HG03060 (cell line): ENCODE data around the gene INTS7.

Experiments used
- ATAC-seq: cut with Tn5 transposase; IDR thresholded peaks from one replicate; pipeline ENCODE4 v1.9.1; 2021; ENCODE audit warnings: low read depth, moderate number of reproducible peaks; ENCODE audit not compliant: unreplicated experiment

INTS7 gene

DNA sequence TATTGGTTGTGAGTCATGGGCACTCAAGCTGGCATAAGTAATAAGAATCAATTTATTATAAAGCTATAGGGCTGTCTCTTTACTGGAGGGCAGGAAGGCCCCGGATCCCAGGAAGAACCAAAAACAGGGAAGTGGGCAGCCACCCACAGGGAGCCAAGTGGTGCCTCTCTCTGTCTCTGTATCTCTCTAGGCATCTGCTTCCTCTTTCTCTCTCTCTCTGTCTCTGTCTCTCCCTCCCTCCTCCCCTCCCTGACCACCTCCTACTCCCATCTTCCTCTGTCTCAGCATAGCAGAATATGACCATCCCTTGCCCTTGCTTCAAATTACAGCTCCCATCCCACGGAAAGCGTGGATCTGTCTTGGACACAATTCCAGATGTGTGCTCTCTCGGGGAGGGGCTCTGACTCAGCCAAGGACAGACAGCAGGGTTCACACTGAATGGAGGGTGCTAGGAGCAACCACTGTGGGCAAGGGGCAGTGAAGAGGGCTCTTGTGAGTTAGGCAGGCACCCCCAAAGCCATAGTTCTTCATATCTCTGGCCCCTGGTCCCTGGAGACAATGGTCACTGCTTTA is 124.4 kb downstream of the INTS7 start:
- no peak for ATAC-seq

DNA sequence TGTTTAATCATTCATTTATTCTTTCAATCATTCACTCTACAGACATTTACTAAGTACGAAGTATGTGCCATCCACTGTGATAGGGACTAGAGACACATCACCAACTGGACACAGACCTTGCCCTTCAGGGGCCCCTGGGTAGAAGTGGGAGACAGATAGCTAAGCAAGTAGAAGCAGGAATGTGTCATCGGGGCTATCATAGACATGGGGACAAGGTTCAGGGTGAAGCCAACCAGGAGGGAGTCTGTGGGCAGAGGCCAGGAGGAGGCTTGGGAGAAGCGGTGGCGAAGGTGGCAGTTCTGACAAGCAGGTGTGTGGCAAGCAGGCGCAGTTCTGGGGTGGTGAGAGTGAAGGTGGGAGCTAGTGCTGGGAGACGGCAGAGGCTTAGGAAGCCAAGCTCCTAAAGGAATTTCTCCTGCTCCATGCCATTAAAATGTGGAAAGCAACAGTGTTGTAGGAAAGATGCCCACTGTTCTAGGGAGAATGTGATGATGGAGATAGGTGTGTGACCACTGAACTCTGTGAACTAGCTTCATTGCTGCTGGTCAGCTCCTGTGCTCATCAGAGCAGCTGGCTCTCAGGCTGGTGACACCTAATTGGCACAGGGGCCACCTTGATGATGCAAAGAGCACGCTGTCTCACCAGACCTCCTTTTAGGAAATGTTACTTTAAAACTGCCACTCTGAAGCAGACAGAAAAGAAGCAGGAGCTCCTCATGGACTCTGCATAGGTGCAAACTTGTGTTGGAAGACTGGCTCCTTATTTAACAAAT is 125.1 kb downstream of the INTS7 start:
- ATAC-seq = no peak

DNA sequence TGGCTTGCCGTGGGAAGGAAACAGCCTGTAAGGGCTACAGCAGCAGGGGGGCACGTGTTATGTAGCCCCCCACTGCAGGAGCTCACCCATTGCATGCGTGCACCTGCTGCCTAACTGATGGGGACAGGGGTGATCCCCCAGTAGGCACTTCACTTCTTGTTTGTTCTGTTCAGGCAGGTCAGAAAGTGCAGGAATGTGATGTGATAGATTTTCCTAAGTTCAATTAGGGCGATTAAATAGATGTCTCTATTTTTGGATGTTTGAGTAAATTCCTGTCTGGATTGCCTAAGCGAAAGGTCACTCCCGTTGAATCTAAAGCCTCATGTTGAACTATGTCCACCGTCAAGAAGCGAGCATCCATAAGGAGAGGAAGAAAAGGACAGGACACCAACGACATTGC is 126.0 kb downstream of the INTS7 start:
- no peak for ATAC-seq

DNA sequence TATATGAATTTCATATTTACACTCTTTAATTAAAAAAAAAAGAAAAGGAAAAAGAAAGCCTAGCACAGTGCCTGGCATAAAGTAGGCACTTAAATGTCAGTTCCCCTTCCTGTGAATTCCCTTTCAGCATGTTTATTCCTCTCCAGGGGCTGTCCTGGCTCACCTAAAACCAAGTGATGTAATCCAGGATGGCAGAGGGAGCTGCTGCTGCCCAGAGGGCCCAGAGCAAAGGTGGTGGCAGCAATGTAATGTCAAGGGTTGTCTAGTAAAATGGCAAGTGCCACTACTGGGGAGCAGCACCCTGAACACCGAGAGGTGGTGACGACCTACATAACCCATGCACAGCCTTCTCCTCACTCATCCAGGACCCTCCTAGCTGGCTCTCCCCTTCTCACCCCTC is 126.4 kb downstream of the INTS7 start:
- ATAC-seq = no peak

DNA sequence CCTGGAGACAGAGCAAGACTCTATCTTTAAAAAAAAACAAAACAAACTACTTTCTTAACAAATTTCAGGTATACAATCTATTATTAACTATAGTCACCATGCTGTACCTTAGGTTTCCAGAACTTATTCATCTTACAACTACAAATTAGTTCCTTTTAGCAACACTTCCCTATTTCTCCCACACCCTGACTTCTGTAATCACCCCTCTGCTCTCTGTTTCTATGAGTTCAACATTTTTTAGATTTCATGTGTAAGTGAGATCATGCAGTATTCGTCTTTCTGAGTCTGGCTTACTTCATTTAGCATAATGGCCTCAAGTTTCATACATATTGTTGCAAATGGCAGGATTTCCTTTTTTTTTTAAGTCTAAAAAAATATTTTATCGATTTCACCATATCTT is 126.9 kb downstream of the INTS7 start:
- ATAC-seq = peak; percentile 60

DNA sequence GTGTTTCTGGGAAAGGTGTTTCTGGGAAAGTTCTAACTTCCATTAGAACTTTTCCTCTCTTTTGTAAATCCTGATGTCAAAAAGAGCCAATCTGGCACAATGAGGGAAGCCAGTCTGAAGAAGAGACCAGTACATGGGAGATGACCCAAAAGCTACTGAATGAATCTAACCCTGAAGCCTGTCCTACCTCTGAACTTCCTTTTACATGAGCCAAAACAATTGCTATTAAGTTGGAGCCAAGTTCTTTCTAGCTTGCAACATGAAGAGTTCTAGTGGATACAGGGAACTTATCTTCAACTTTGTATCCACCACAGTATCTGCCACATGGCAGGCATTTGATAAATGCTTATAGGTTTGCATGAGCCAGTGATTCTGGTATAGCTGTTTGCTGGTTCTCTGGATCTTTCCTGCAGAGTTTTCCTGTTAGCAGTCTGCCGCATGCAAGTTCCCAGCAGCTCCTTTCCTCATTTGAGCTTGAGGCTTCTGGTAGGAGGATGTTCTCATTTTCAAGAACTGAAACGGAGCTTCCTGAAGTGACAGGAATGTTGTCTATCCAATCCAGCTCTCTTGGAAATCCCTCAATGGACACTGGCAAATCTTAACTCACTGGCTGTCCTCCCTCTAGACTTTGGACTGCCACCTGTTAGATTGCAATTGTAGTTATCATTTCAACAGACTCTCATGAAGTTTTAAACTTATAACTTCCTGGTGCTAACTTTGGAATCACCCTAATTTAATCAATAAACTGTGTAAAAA is 131.7 kb downstream of the INTS7 start:
- ATAC-seq = no peak

DNA sequence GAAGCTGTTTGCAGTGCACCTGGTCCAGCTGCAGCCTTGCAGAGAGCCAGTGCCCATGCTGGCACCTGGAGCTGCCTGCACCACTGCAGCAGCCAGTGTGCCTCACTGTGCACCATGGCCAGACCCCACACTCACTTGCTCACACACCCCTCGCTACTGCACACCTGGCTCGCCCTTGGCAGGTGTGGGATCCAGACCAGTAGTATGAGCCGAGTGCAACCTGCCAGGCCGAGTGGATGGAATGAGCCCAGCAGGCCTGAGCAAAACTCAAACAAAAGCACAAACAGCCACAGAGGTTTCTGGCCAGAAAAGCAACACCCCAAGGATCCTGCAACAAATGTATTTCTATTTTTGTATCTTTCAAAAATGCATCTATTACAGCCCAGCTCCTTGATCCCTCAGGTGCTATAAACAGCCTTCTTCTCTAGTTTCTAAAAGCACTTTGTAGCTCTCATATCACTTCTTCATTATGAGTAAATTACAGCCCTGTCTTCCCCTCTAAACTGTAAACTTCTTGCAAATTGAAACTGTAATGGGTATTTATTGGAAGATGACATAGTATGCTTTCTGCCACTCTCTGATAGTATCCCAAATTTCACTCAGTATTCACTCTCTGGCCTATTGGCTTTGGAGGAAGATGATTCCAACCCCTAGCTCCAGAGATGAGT is 132.6 kb downstream of the INTS7 start:
- no peak for ATAC-seq

DNA sequence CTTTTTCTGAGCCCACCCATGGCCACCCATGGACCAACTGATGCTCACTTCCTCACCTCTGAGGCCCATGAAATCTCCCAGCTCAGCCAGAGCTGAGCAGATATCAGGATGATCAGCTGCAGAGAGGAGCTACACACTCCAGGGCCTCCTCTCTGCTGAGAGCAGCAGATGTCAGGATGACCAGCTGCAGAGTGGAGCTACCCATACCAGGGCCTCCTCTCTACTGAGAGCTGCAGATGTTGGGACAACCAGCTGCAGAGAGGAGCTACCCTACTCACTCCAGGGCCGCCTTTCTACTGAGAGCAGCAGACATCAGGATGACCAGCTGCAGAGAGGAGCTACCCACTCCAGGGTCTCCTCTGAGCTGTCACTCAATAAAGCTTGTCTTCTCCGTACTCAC is 133.4 kb downstream of the INTS7 start:
- no peak for ATAC-seq

DNA sequence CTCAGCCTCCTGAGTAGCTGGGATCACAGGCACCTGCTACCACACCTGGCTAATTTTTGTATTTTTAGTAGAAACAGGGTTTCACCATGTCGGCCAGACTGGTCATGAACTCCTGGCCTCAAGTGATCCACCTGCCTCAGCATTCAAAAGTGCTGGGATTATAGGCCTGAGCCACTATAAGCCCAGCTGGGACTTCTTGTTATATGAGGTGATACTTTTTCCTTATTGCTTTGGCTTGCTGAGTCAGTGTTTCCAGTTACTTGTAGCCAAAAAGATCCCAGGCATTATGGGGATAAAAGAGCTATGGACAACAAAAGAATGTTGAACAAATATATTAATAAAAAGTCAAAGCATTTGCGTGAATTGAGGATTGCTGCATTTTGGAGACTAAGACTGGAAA is 134.9 kb downstream of the INTS7 start:
- no peak for ATAC-seq

DNA sequence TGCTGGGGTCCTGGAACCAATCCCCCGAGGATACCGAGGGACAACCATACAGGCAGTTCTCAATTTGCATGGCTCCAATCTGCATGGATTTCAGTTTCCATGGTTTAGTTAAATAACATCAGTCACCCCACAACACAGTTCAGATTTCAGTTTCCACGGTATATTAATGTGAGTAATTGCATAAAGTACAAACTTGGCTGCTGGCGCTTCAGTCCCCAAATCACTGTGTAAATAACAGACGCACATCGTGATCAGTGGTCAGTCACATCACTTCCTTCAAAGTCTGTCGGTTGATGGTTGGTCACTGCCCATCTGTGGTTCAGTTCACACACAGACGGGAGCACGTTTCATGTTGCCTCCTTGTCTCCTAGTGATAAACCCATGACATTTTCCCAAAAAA is 138.4 kb downstream of the INTS7 start:
- no peak for ATAC-seq

DNA sequence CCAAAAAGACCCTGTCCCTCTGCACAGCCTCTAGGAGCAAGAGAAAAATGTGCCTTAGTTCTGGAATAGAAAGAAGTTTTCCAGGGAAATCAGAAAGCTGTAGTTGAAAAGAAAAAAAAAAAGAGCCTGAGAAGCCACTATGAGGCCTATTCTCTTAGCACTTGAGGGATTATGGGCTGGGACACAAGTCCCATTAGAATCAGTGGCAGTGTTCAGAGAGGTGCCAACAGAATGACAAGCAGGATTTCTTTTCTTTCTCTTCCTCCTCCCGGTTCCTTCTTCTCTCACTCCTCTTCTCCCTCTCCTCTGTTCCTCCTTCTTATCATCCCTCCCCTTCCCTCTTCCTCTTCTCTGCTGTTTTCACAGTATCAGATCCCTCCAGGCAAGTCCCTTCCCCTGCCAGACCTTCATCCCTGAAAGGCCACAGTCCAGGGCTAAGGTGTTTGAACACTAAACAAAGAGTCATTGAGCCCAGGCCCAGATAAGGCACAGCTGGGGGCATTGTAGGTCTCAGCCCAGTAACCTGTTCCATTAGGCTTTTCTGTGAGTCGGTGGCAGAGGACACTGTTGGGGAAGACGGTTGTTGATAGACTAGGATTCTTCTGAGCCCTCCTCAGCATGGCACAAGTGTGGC is 140.1 kb downstream of the INTS7 start:
- ATAC-seq = no peak

DNA sequence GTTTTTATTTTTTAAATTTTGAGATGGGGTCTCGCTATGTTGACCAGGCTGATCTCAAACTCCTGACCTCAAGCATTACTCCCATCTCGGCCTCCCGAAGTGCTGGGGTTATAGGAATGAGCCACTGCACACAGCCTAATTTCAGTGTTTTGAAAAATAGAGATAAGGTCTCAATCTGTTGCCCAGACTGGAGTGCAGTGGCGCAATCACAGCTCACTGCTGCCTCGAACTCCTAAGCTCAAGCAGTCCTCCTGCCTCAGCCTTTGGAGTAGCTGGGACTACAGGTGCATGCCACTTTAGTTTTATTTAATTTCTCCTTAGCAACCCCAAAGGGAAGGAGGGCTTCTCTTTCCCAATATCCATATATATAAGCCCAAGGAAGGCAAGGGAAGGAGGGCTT is 141.0 kb downstream of the INTS7 start:
- no peak for ATAC-seq

DNA sequence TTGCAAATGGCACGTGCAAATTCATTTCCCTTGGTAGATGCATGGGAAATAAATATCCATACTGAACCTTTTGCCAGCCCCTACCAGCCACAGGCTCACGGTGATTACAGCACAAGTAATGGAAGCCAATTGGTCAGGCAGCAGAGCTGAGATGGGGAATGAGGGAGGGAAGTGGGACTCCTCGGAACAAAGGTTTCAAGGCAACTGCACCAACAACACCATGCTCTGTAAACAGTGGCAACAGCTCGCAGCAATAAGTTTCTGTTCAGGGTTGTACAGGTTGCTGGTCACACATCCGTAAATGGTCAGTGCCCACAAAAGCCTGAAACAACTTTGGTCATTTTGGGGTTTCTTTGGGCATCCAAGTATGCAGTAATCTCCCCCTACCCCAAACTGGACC is 142.1 kb downstream of the INTS7 start:
- ATAC-seq = no peak

DNA sequence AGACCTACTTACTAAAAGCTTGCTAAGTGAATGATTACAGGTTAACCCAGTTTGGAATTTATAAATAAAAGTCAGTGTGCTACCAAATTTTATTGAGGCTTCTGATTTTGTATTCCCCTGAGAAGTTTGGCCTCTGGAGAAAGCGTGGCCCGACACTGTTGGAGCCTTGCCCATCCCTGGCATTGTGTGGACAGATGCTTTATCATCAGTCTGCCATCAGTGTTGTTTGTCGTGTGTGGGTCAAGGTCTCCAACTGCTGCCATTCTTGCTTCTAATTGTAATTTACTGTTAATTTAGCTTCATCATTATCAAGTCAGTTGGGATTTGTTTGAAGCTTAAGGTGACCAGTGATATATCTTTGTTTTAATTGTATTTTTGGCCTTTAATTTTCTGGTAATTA is 142.8 kb downstream of the INTS7 start:
- ATAC-seq = no peak

DNA sequence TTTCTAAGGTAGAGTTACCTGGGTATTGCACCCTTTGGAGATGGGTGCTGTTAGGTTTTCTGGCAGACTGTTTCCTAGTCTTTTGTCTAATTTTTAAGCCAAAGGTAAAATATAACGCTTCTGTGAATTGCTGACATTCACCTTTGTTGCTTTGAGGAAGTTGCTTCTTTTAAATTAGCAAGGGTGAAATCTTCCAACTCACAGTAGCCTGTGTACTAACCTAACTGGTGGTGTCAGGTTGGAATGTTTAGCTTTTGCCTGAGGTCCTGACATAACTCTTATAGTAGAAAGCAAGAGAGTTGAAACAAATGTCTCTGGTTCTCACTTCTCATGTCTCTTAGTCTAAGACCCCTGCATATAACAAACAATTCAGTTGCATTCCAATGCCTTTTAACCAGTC is 143.6 kb downstream of the INTS7 start:
- no peak for ATAC-seq
